GM23338 (cell line): ENCODE measurements around the gene NKX2-3. TPM values are rescaled to one million over a fixed set of nuclear protein-coding genes. Genes with fewer than 3 reads are reported as not detected.
A peak's percentile ranks its signal among the peaks of the same experiment; 100 is the strongest.

Source experiments
- ATAC-seq: fragments of 200-7000 bp; cut with Tn5 transposase; 3 replicates; pipeline ENCODE4 v1.9.1; 2020
- DNase-seq: peaks from one replicate; pipeline ENCODE4 v3.0.0-alpha.2; 2015; ENCODE audit warnings: low spot score
- H2AFZ ChIP-seq: fragments of 200-600 bp; sonication (generic); 2 replicates; pipeline ENCODE4 v1.8.0; 2016; ENCODE audit warnings: antibody characterized with exemption, mild to moderate bottlenecking, moderate library complexity
- H3F3A ChIP-seq: fragments of 200-600 bp; sonication (generic); replicated peaks from 2 replicates; pipeline ENCODE4 v1.8.0; 2017; ENCODE audit warnings: antibody characterized with exemption, mixed run types, low read depth
- H3K27ac ChIP-seq: fragments of 200-600 bp; sonication (generic); 2 replicates; pipeline ENCODE4 v1.6.1; 2016; ENCODE audit warnings: low read depth
- H3K27me3 ChIP-seq: fragments of 200-600 bp; sonication (generic); 2 replicates; pipeline ENCODE4 v1.8.0; 2016; ENCODE audit warnings: mild to moderate bottlenecking, mixed run types, moderate library complexity; ENCODE audit not compliant: insufficient read depth
- H3K36me3 ChIP-seq: fragments of 200-600 bp; sonication (generic); 2 replicates; pipeline ENCODE4 v1.8.0; 2016; ENCODE audit warnings: mild to moderate bottlenecking; ENCODE audit not compliant: insufficient read depth
- H3K4me1 ChIP-seq: fragments of 200-600 bp; sonication (generic); 2 replicates; pipeline ENCODE4 v1.8.0; 2016; ENCODE audit warnings: mild to moderate bottlenecking, moderate library complexity; ENCODE audit not compliant: insufficient read depth
- H3K4me2 ChIP-seq: fragments of 200-600 bp; sonication (generic); 2 replicates; pipeline ENCODE4 v1.7.1; 2017; ENCODE audit warnings: mixed run types
- H3K4me3 ChIP-seq: fragments of 200-600 bp; sonication (generic); 2 replicates; pipeline ENCODE4 v1.6.1; 2016; ENCODE audit warnings: mixed run types
- H3K79me2 ChIP-seq: fragments of 200-600 bp; sonication (generic); replicated peaks from 2 replicates; pipeline ENCODE4 v1.8.0; 2017; ENCODE audit warnings: mild to moderate bottlenecking; ENCODE audit not compliant: insufficient read depth
- H3K9me2 ChIP-seq: fragments of 200-600 bp; sonication (generic); 2 replicates; pipeline ENCODE4 v1.8.0; 2017; ENCODE audit not compliant: insufficient read depth
- H4K20me1 ChIP-seq: fragments of 200-600 bp; sonication (generic); replicated peaks from 2 replicates; pipeline ENCODE4 v1.8.0; 2017; ENCODE audit warnings: mild to moderate bottlenecking; ENCODE audit not compliant: insufficient read depth
- H3K27ac Mint-ChIP-seq: 2 replicates; pipeline ENCODE4 v1.8.0; 2020; ENCODE audit warnings: inconsistent platforms, mild to moderate bottlenecking, moderate library complexity, mixed read lengths
- H3K27me3 Mint-ChIP-seq: 3 replicates; pipeline ENCODE4 v1.8.0; 2022; ENCODE audit warnings: low read depth, mild to moderate bottlenecking, moderate library complexity, mixed read lengths, inconsistent platforms; ENCODE audit not compliant: insufficient read depth, poor library complexity
- H3K36me3 Mint-ChIP-seq: 3 replicates; pipeline ENCODE4 v1.8.0; 2021; ENCODE audit warnings: low read depth, mild to moderate bottlenecking, inconsistent platforms, moderate library complexity, mixed read lengths
- H3K4me1 Mint-ChIP-seq: 3 replicates; pipeline ENCODE4 v1.8.0; 2020; ENCODE audit warnings: mild to moderate bottlenecking, inconsistent platforms, mixed read lengths
- H3K4me3 Mint-ChIP-seq: 3 replicates; pipeline ENCODE4 v1.8.0; 2021; ENCODE audit warnings: moderate library complexity, mild to moderate bottlenecking, inconsistent platforms, mixed read lengths
- H3K9me3 Mint-ChIP-seq: 3 replicates; pipeline ENCODE4 v1.8.0; 2020; ENCODE audit warnings: moderate library complexity, mild to moderate bottlenecking, inconsistent platforms, mixed read lengths
- CREB1 ChIP-seq: fragments of 250-450 bp; sonication (Bioruptor Pico); IDR thresholded peaks from 2 replicates; pipeline ENCODE4 v1.5.0; 2020; ENCODE audit warnings: low read depth, mild to moderate bottlenecking, moderate library complexity
- CTCF ChIP-seq, 2 experiments: fragments of 200-600 bp in 1 of 2; sonication (generic) in 1 of 2; conservative IDR thresholded peaks; 2 replicates each; pipeline versions ENCODE4 v1.5.1 to v1.6.1; 2016 to 2017; ENCODE audit warnings: antibody characterized with exemption in 2 of 2, low read depth in 2 of 2, mild to moderate bottlenecking in 2 of 2, moderate library complexity in 1 of 2
- EZH2 ChIP-seq: fragments of 200-600 bp; sonication (generic); IDR thresholded peaks from one replicate; pipeline ENCODE4 v1.8.0; 2017; ENCODE audit warnings: antibody characterized with exemption, mild to moderate bottlenecking, low read depth; ENCODE audit not compliant: unreplicated experiment
- EZH2phosphoT487 ChIP-seq: fragments of 200-600 bp; sonication (generic); IDR thresholded peaks from one replicate; pipeline ENCODE4 v1.8.1; 2018; ENCODE audit warnings: antibody characterized with exemption; ENCODE audit not compliant: unreplicated experiment
- JUNB ChIP-seq: IDR thresholded peaks from one replicate; pipeline ENCODE4 v1.6.1; 2016; ENCODE audit warnings: antibody characterized with exemption; ENCODE audit not compliant: unreplicated experiment
- POLR2AphosphoS5 ChIP-seq: IDR thresholded peaks from 2 replicates; pipeline ENCODE4 v1.6.1; 2016; ENCODE audit warnings: antibody characterized with exemption, low read depth
- ZNF114 ChIP-seq: fragments of 250-450 bp; sonication (Bioruptor Pico); IDR thresholded peaks from 2 replicates; pipeline ENCODE4 v1.5.0; 2020; ENCODE audit warnings: mild to moderate bottlenecking, moderate library complexity
- polyA plus RNA-seq: library from polyadenylated mRNA; unstranded; fragments of >200 nt; fragmentation: Nextera tagmentation; extraction: Ambion mirVana; gene quantifications from 2 replicates; pipeline ENCODE4 v1.2.1, GENCODE V29; 2016
- total RNA-seq: library from RNA; depleted of rRNA; stranded (reverse); fragments of >200 nt; shearing (Covaris generic); gene quantifications from 2 replicates; pipeline ENCODE4 v1.2.3, GENCODE V29; 2014
- TF ChIP-seq, protein P1 (sequence below): IDR thresholded peaks from one replicate; pipeline ENCODE4 v1.6.1; 2018; ENCODE audit warnings: antibody characterized with exemption; ENCODE audit not compliant: unreplicated experiment

NKX2-3 gene
- total and polyA plus RNA-seq, 2 experiments from 2014 or later, result not detected

DNA sequence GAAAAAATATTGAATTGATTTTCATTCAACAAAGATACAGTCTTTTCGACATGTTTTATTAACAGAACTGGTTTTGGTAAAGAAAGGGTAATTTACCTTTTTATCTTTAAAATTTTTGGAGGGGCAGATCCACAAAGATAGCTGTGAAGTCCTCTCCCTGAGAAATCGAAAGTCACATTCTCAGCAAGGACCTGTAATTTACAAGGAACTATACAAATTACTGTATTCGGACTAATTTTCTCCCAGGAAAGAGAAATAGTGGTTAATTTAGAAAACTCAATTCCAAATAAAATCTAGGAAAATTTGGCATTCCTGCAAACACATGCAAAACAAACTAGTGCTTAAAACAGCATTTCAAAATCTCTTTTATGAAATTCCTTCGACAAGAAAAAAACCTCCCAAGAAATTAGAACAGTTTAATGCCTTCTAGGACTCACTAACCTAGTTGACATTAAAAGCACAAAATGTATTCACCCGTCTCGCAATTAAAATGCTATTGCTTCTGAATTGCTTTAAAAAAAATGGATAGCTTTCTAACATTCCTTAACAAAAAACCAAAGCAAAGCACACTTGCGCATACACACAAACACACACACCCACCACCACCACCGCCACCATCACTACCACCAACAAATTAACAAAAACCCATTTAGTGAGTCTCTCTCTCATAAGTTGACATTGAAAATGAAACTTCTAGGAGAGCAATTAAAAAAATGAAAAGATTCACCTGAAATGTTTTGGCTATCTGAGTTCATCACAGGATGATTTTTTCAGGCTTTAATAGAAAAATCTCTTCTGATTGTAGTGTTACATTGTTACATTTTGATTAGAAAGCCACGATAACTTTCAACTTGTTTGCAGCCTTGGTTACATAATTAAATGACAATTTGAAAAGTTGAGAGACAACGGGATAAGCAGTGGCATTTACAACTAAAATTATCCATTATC is 4.0 kb upstream of the NKX2-3 start:
- Mint-ChIP-seq H3K4me1 (peaks cover 64% of the 10 kb centered on the region), H3K27ac (no peak overlapping the region), H3K27me3 (peaks cover 100% of the 10 kb centered on the region), H3K36me3 (no peaks in the 10 kb centered on the region; the same call in 2 of the 3 replicates), H3K9me3 (peaks cover 2% of the 10 kb centered on the region; the same call in 1 of the 3 replicates), H3K4me3 (no peak overlapping the region; the same call in 2 of the 3 replicates)
- H3K27ac ChIP-seq, result no peak overlapping the region
- H3K4me3 ChIP-seq, result no peak overlapping the region
- no peaks in the 10 kb centered on the region for H3K79me2 ChIP-seq
- peaks cover 100% of the 10 kb centered on the region for H3K27me3 ChIP-seq
- no peaks in the 10 kb centered on the region for H3K9me2 ChIP-seq
- H4K20me1 ChIP-seq, result peaks cover 27% of the 10 kb centered on the region
- H3K4me1 ChIP-seq, result peaks cover 70% of the 10 kb centered on the region
- H3K36me3 ChIP-seq, result no peaks in the 10 kb centered on the region
- no peak for ATAC-seq
- TF ChIP-seq POLR2AphosphoS5, result no peak
- peak; percentile 69 for TF ChIP-seq EZH2
- peaks cover 26% of the 10 kb centered on the region for H3F3A ChIP-seq
- peak overlapping the region; percentile 76; the same call in 1 of the 2 replicates for H3K4me2 ChIP-seq
- DNase-seq, result no peak
- H2AFZ ChIP-seq, result no peak overlapping the region

GRCh38 chr10:99529591-99530107 is 3.1 kb upstream of the NKX2-3 start:
- H3K27ac ChIP-seq, result no peak overlapping the region
- peaks cover 26% of the 10 kb centered on the region for H3F3A ChIP-seq
- TF ChIP-seq ZNF114 (CRISPR knock-in tag) (no peak), EZH2phosphoT487 (peak; percentile 91), CREB1 (CRISPR knock-in tag) (no peak), JUNB (no peak), POLR2AphosphoS5 (no peak), EZH2 (no peak), CTCF (conservative IDR thresholded peaks at IDR 0.05; ENCODE audit: low read depth in 2 of 2) (no peak)
- TF ChIP-seq, protein P1, sequence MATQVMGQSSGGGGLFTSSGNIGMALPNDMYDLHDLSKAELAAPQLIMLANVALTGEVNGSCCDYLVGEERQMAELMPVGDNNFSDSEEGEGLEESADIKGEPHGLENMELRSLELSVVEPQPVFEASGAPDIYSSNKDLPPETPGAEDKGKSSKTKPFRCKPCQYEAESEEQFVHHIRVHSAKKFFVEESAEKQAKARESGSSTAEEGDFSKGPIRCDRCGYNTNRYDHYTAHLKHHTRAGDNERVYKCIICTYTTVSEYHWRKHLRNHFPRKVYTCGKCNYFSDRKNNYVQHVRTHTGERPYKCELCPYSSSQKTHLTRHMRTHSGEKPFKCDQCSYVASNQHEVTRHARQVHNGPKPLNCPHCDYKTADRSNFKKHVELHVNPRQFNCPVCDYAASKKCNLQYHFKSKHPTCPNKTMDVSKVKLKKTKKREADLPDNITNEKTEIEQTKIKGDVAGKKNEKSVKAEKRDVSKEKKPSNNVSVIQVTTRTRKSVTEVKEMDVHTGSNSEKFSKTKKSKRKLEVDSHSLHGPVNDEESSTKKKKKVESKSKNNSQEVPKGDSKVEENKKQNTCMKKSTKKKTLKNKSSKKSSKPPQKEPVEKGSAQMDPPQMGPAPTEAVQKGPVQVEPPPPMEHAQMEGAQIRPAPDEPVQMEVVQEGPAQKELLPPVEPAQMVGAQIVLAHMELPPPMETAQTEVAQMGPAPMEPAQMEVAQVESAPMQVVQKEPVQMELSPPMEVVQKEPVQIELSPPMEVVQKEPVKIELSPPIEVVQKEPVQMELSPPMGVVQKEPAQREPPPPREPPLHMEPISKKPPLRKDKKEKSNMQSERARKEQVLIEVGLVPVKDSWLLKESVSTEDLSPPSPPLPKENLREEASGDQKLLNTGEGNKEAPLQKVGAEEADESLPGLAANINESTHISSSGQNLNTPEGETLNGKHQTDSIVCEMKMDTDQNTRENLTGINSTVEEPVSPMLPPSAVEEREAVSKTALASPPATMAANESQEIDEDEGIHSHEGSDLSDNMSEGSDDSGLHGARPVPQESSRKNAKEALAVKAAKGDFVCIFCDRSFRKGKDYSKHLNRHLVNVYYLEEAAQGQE, result no peak
- Mint-ChIP-seq H3K27me3 (peaks cover 100% of the 10 kb centered on the region), H3K4me1 (peaks cover 64% of the 10 kb centered on the region), H3K9me3 (no peaks in the 10 kb centered on the region; the same call in 2 of the 3 replicates), H3K27ac (no peak overlapping the region), H3K36me3 (no peaks in the 10 kb centered on the region; the same call in 2 of the 3 replicates), H3K4me3 (peak overlapping the region; percentile 62; the same call in 2 of the 3 replicates)
- H2AFZ ChIP-seq, result no peak overlapping the region
- peak overlapping the region; percentile 46 for H3K4me3 ChIP-seq
- ATAC-seq (no peak), DNase-seq (peak; percentile 57)
- no peaks in the 10 kb centered on the region for H3K36me3 ChIP-seq
- peaks cover 61% of the 10 kb centered on the region for H3K4me1 ChIP-seq
- no peaks in the 10 kb centered on the region for H3K79me2 ChIP-seq
- peaks cover 100% of the 10 kb centered on the region for H3K27me3 ChIP-seq
- peak overlapping the region; percentile 76; the same call in 1 of the 2 replicates for H3K4me2 ChIP-seq
- no peaks in the 10 kb centered on the region for H3K9me2 ChIP-seq
- peaks cover 35% of the 10 kb centered on the region for H4K20me1 ChIP-seq
